SIG-M5 treated with dmso at 0.1 percent for 504 hours (cell line): ENCODE measurements around the gene E2F7.
A peak's percentile ranks its signal among the peaks of the same experiment; 100 is the strongest.

Experiments used
- DNase-seq: peaks from one replicate; lab custom pipeline; 2025; ENCODE audit not compliant: unreplicated experiment; lab: John Stamatoyannopoulos, UW

The E2F7 gene

GRCh38 chr12:77025782-77026314 lies 39.5 kb downstream of the E2F7 start:
- no peak for DNase-seq

GRCh38 chr12:77023501-77023900 lies 41.9 kb downstream of the E2F7 start:
- no peak for DNase-seq

- no peak for DNase-seq
These were observed 45.4 kb downstream of the E2F7 start for GRCh38 chr12:77019920-77020319.

- no peak for DNase-seq
These were observed 48.8 kb downstream of the E2F7 start for GRCh38 chr12:77016606-77017005.

GRCh38 chr12:77013091-77013490 lies 52.3 kb downstream of the E2F7 start:
- no peak for DNase-seq

GRCh38 chr12:77010691-77011548 lies 54.4 kb downstream of the E2F7 start:
- DNase-seq = peak; percentile 65

- DNase-seq = no peak
These were observed 57.9 kb downstream of the E2F7 start for GRCh38 chr12:77007476-77007875.

GRCh38 chr12:77005611-77006098 lies 59.7 kb downstream of the E2F7 start:
- no peak for DNase-seq

GRCh38 chr12:77003914-77004313 lies 61.5 kb downstream of the E2F7 start:
- no peak for DNase-seq

- no peak for DNase-seq
These were observed 62.1 kb downstream of the E2F7 start for GRCh38 chr12:77003246-77003645.

GRCh38 chr12:77002382-77002781 lies 63.0 kb downstream of the E2F7 start:
- DNase-seq = no peak

- no peak for DNase-seq
These were observed 64.1 kb downstream of the E2F7 start for GRCh38 chr12:77001276-77001675.

- no peak for DNase-seq
These were observed 66.3 kb downstream of the E2F7 start for GRCh38 chr12:76998908-76999556.

- no peak for DNase-seq
These were observed 67.0 kb downstream of the E2F7 start for GRCh38 chr12:76998386-76998785.

GRCh38 chr12:76997011-76997780 lies 68.2 kb downstream of the E2F7 start:
- DNase-seq = no peak

GRCh38 chr12:76990716-76991115 lies 74.7 kb downstream of the E2F7 start:
- no peak for DNase-seq

GRCh38 chr12:76984566-76984965 lies 80.8 kb downstream of the E2F7 start:
- DNase-seq = no peak

GRCh38 chr12:76983420-76983819 lies 81.9 kb downstream of the E2F7 start:
- no peak for DNase-seq

GRCh38 chr12:76980196-76980595 lies 85.2 kb downstream of the E2F7 start:
- DNase-seq = no peak

GRCh38 chr12:76976777-76977382 lies 88.5 kb downstream of the E2F7 start:
- DNase-seq = no peak
